Trophoblast cell (in vitro differentiated cells and primary cell): ENCODE results near the gene KIF1A.

ENCODE experiments used
- DNase-seq, 2 donors: peaks; one replicate each; pipeline ENCODE4 v3.0.0-alpha.2; 2016
- H2AFZ ChIP-seq: 2 replicates; pipeline ENCODE4 v1.6.1; 2013; ENCODE audit warnings: low read length, moderate library complexity, mild to moderate bottlenecking; ENCODE audit not compliant: insufficient read depth, poor library complexity
- H2AK5ac ChIP-seq: 2 replicates; pipeline ENCODE4 v1.6.1; 2013; ENCODE audit warnings: mild to moderate bottlenecking, low read length
- H2BK120ac ChIP-seq: 2 replicates; pipeline ENCODE4 v1.6.1; 2013; ENCODE audit warnings: low read length, mild to moderate bottlenecking, moderate library complexity; ENCODE audit not compliant: insufficient read depth, poor library complexity
- H2BK12ac ChIP-seq: 2 replicates; pipeline ENCODE4 v1.6.1; 2013; ENCODE audit warnings: mild to moderate bottlenecking, low read length, moderate library complexity
- H2BK5ac ChIP-seq: 2 replicates; pipeline ENCODE4 v1.6.1; 2013; ENCODE audit warnings: low read length, low read depth, moderate library complexity, mild to moderate bottlenecking; ENCODE audit not compliant: poor library complexity
- H3K14ac ChIP-seq: 2 replicates; pipeline ENCODE4 v1.6.1; 2013; ENCODE audit warnings: mild to moderate bottlenecking, low read length
- H3K18ac ChIP-seq: 2 replicates; pipeline ENCODE4 v1.6.1; 2013; ENCODE audit warnings: mild to moderate bottlenecking, low read length
- H3K23ac ChIP-seq: 2 replicates; pipeline ENCODE4 v1.6.1; 2013; ENCODE audit warnings: low read length
- H3K27ac ChIP-seq: 2 replicates; pipeline ENCODE4 v1.5.1; 2013; ENCODE audit warnings: low read depth, mild to moderate bottlenecking, inconsistent platforms, low read length, moderate library complexity
- H3K27me3 ChIP-seq: 2 replicates; pipeline ENCODE4 v1.6.1; 2013; ENCODE audit warnings: inconsistent platforms, mild to moderate bottlenecking, low read length, moderate library complexity; ENCODE audit not compliant: insufficient read depth
- H3K36me3 ChIP-seq, 2 experiments: 1 replicate in 1 of 2; 2 replicates in 1 of 2; pipeline ENCODE4 v1.6.1; 2013; ENCODE audit warnings: low read length in 2 of 2, mild to moderate bottlenecking in 2 of 2, moderate library complexity in 1 of 2; ENCODE audit not compliant: insufficient read depth in 2 of 2, control insufficient read depth in 1 of 2
- H3K4ac ChIP-seq: 2 replicates; pipeline ENCODE4 v1.6.1; 2013; ENCODE audit warnings: low read depth, mild to moderate bottlenecking, low read length, moderate library complexity
- H3K4me1 ChIP-seq, 2 experiments: 1 replicate in 1 of 2; 2 replicates in 1 of 2; pipeline ENCODE4 v1.6.1; 2013; ENCODE audit warnings: low read length in 2 of 2, mild to moderate bottlenecking in 2 of 2, moderate library complexity in 1 of 2; ENCODE audit not compliant: insufficient read depth in 2 of 2, control insufficient read depth in 1 of 2
- H3K4me2 ChIP-seq: 2 replicates; pipeline ENCODE4 v1.6.1; 2013; ENCODE audit warnings: inconsistent platforms, mild to moderate bottlenecking, low read length, moderate library complexity
- H3K4me3 ChIP-seq: 2 replicates; pipeline ENCODE4 v1.5.1; 2013; ENCODE audit warnings: mild to moderate bottlenecking, low read depth, low read length, inconsistent platforms
- H3K79me1 ChIP-seq: one replicate; pipeline ENCODE4 v1.6.1; 2013; ENCODE audit warnings: low read length
- H3K79me2 ChIP-seq: 2 replicates; pipeline ENCODE4 v1.6.1; 2013; ENCODE audit warnings: low read length, mild to moderate bottlenecking; ENCODE audit not compliant: control insufficient read depth, insufficient read depth, poor library complexity
- H3K9ac ChIP-seq: 2 replicates; pipeline ENCODE4 v1.6.1; 2013; ENCODE audit warnings: mild to moderate bottlenecking, low read length
- H3K9me3 ChIP-seq: 2 replicates; pipeline ENCODE4 v1.6.1; 2013; ENCODE audit warnings: low read depth, mild to moderate bottlenecking, control low read depth, inconsistent platforms, low read length; ENCODE audit not compliant: insufficient read depth
- H4K12ac ChIP-seq: 2 replicates; pipeline ENCODE4 v1.6.1; 2013; ENCODE audit warnings: low read depth, mild to moderate bottlenecking, low read length, moderate library complexity
- H4K8ac ChIP-seq: 2 replicates; pipeline ENCODE4 v1.6.1; 2013; ENCODE audit warnings: low read depth, mild to moderate bottlenecking, low read length, moderate library complexity
- H4K91ac ChIP-seq: one replicate; pipeline ENCODE4 v1.6.1; 2013; ENCODE audit warnings: low read depth, mild to moderate bottlenecking, low read length, moderate library complexity
- WGBS: extraction: QIAGEN DNeasy Blood & Tissue Kit; methylation state at CpG from one replicate; pipeline ENCODE4 v1.1.7; 2013; ENCODE audit warnings: missing lambda C conversion rate; ENCODE audit not compliant: insufficient read length, insufficient coverage; ENCODE audit errors: extremely low coverage; 5-methylcytosine and 5-hydroxymethylcytosine counted together

Gene KIF1A

DNA sequence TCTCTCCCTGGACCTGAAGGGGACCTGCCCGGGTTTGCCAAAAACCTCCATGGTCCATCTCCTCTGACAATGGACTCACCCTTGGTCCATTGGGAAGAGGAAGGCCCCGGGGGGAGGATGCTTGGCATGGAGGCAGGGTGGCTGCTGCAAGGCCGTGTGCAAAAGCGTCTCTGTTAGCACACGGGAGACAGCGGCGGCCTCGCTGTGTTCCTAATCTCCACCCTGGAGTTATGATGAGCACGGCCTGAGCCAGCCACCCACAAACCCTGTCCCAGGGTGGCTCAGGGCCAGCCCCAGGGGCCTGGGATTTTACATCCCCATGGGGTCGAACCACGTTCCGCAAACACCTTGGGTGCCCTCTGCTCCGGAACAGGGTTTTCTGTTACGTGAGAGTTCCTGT lies 92.6 kb downstream of the KIF1A start:
- Histone ChIP-seq H3K4me2 (no peak overlapping the region), H2AK5ac (no peak overlapping the region), H3K23ac (no peak overlapping the region), H3K27ac (no peak overlapping the region), H3K4ac (no peak overlapping the region), H3K4me1 (peaks cover 6% of the 10 kb centered on the region in 2 experiments), H2BK120ac (no peak overlapping the region), H4K8ac (no peak overlapping the region), H3K79me2 (no peaks in the 10 kb centered on the region), H4K91ac (no peak overlapping the region), H2AFZ (no peak overlapping the region), H3K14ac (no peak overlapping the region), H3K27me3 (no peaks in the 10 kb centered on the region), H3K18ac (no peak overlapping the region), H3K4me3 (no peak overlapping the region), H2BK5ac (no peak overlapping the region), H2BK12ac (no peak overlapping the region), H3K9ac (no peak overlapping the region), H3K79me1 (no peaks in the 10 kb centered on the region), H3K9me3 (peaks cover 6% of the 10 kb centered on the region), H3K36me3 (no peaks in the 10 kb centered on the region), H4K12ac (no peak overlapping the region)
- no peak for DNase-seq
- WGBS = no CpG with 5 or more reads among the region's 14 CpGs

DNA sequence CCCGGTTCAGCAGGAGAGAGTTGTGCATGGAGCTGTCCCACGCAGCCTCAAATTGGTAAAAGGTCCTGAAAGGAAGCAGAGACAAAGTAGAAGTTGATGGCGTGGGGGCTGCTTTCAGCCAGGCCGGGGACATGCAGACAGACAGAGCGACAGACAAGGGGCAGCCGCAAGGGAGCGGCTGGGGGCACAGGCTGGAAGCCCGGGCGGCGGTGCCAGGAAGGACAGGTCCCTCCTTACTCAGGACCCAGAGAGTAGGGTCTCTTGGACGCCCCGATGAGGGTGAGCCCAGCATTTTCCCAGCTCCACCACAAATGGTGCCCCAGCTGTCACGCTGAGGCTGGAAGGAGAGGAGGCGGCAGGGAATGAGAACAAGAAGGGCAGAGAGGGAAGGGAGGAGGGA lies 93.1 kb downstream of the KIF1A start:
- H2AK5ac ChIP-seq = no peak overlapping the region
- no peak overlapping the region for H3K18ac ChIP-seq
- no peak overlapping the region for H2BK12ac ChIP-seq

GRCh38 chr2:240725671-240726070 lies 94.3 kb downstream of the KIF1A start:
- Histone ChIP-seq H2BK12ac (no peak overlapping the region), H2AK5ac (no peak overlapping the region), H3K36me3 (no peaks in the 10 kb centered on the region), H4K91ac (no peak overlapping the region), H3K23ac (no peak overlapping the region), H4K12ac (no peak overlapping the region), H3K4ac (no peak overlapping the region), H3K79me2 (no peaks in the 10 kb centered on the region), H2BK120ac (no peak overlapping the region), H3K4me3 (no peak overlapping the region), H3K4me2 (no peak overlapping the region), H3K14ac (no peak overlapping the region), H3K27me3 (no peaks in the 10 kb centered on the region), H2AFZ (no peak overlapping the region), H3K27ac (no peak overlapping the region), H3K9ac (no peak overlapping the region), H3K18ac (no peak overlapping the region), H3K4me1 (peaks cover 0 to 3% of the 10 kb centered on the region in 2 experiments), H3K79me1 (no peaks in the 10 kb centered on the region), H3K9me3 (peaks cover 6% of the 10 kb centered on the region), H4K8ac (no peak overlapping the region), H2BK5ac (no peak overlapping the region)
- WGBS = no CpG with 5 or more reads among the region's 7 CpGs
- no peak for DNase-seq

More for the DNA sequence above, 93.1 kb downstream of the KIF1A start:
- no peak for DNase-seq
- H3K4ac ChIP-seq = no peak overlapping the region
- no peak overlapping the region for H3K23ac ChIP-seq
- H3K4me2 ChIP-seq = no peak overlapping the region
- H3K27me3 ChIP-seq = no peaks in the 10 kb centered on the region
- WGBS = no CpG with 5 or more reads among the region's 14 CpGs
- no peak overlapping the region for H2BK120ac ChIP-seq
- H3K14ac ChIP-seq = no peak overlapping the region
- H3K4me3 ChIP-seq = no peak overlapping the region
- H4K12ac ChIP-seq = no peak overlapping the region
- no peak overlapping the region for H4K8ac ChIP-seq
- peaks cover 6% of the 10 kb centered on the region for H3K9me3 ChIP-seq
- peaks cover 6% of the 10 kb centered on the region in 2 experiments for H3K4me1 ChIP-seq
- no peak overlapping the region for H3K27ac ChIP-seq
- no peaks in the 10 kb centered on the region for H3K36me3 ChIP-seq
- no peak overlapping the region for H4K91ac ChIP-seq
- H3K79me2 ChIP-seq = no peaks in the 10 kb centered on the region
- H3K9ac ChIP-seq = no peak overlapping the region
- H3K79me1 ChIP-seq = no peaks in the 10 kb centered on the region
- no peak overlapping the region for H2AFZ ChIP-seq
- no peak overlapping the region for H2BK5ac ChIP-seq

DNA sequence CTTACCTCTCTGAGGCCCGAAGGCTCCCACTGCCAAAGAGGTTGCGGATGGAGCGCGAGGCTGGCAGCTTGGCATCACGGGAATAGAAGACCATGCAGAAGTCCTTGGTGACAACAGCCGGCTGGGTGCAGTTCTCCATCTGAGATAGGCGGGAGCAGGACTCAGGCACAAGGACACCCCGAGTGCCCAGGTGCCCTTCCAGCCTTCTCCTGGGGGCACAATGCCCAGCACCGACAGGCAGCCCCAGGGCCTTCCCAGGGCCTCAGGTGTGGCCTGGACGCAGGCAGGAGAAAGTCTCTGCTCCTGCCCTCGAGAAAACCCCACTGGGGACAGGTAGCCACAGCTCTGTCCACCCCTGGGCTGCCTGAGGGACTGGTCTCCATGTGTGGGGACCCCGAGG lies 94.8 kb downstream of the KIF1A start:
- H2BK12ac ChIP-seq = no peak overlapping the region
- no peak overlapping the region for H2BK120ac ChIP-seq
- peaks cover 6% of the 10 kb centered on the region for H3K9me3 ChIP-seq
- H3K79me2 ChIP-seq = no peaks in the 10 kb centered on the region
- WGBS = no CpG with 5 or more reads among the region's 12 CpGs
- H3K9ac ChIP-seq = no peak overlapping the region
- H3K4me3 ChIP-seq = no peak overlapping the region
- no peaks in the 10 kb centered on the region for H3K36me3 ChIP-seq
- no peak overlapping the region for H4K91ac ChIP-seq
- H2BK5ac ChIP-seq = no peak overlapping the region
- no peaks in the 10 kb centered on the region for H3K27me3 ChIP-seq
- H3K79me1 ChIP-seq = no peaks in the 10 kb centered on the region
- no peak overlapping the region for H3K18ac ChIP-seq
- no peak overlapping the region for H4K8ac ChIP-seq
- no peak for DNase-seq
- no peak overlapping the region for H3K27ac ChIP-seq
- H2AK5ac ChIP-seq = no peak overlapping the region
- no peak overlapping the region for H2AFZ ChIP-seq
- no peak overlapping the region for H3K14ac ChIP-seq
- no peak overlapping the region for H3K23ac ChIP-seq
- H3K4ac ChIP-seq = no peak overlapping the region
- no peak overlapping the region for H3K4me2 ChIP-seq
- no peaks in the 10 kb centered on the region for H3K4me1 ChIP-seq
- H4K12ac ChIP-seq = no peak overlapping the region
